CD4-positive, alpha-beta T cell (primary cell): ENCODE data around the gene LYST. TPM values are rescaled to one million over a fixed set of nuclear protein-coding genes. Genes with fewer than 3 reads are reported as not detected.

ENCODE experiments used
- ATAC-seq: fragments of 200-7000 bp; cut with Tn5 transposase; one replicate; pipeline ENCODE4 v1.10.0; 2022; ENCODE audit warnings: mild to moderate bottlenecking; ENCODE audit not compliant: poor library complexity
- CTCF ChIA-PET: fragments of 350-600 bp; sonication (Branson Sonifier 250); formaldehyde crosslinking; loops from one replicate; lab custom pipeline; 2021; ENCODE audit warnings: antibody characterized with exemption, inconsistent platforms; lab: Charles Lee
- POLR2A ChIA-PET: fragments of 350-600 bp; sonication (Branson Sonifier 250); formaldehyde crosslinking; loops from one replicate; lab custom pipeline; 2021; ENCODE audit warnings: antibody characterized with exemption, inconsistent platforms; lab: Charles Lee
- DNase-seq, 14 experiments: peaks; one replicate each; pipeline ENCODE4 v3.0.0-alpha.2; 2013 to 2020; ENCODE audit warnings: mixed read lengths in 2 of 14
- H3K27ac ChIP-seq, 2 donors: one replicate each; pipeline versions ENCODE4 v1.5.1 to v1.7.0; 2013; ENCODE audit warnings: low read length in 2 of 2, low read depth in 1 of 2, mild to moderate bottlenecking in 1 of 2
- H3K27me3 ChIP-seq, 2 experiments: 1 replicate in 1 of 2; 2 replicates in 1 of 2; pipeline versions ENCODE4 v1.6.1 to v1.7.0; 2013; ENCODE audit warnings: low read length in 2 of 2, control low read depth in 1 of 2, mild to moderate bottlenecking in 1 of 2, moderate library complexity in 1 of 2; ENCODE audit not compliant: insufficient read depth in 2 of 2, control insufficient read depth in 1 of 2
- H3K36me3 ChIP-seq: one replicate; pipeline ENCODE4 v1.6.1; 2013; ENCODE audit warnings: low read length, control low read depth; ENCODE audit not compliant: insufficient read depth
- H3K4me1 ChIP-seq: one replicate; pipeline ENCODE4 v1.6.1; 2013; ENCODE audit warnings: low read length, control low read depth; ENCODE audit not compliant: insufficient read depth
- H3K4me3 ChIP-seq: one replicate; pipeline ENCODE4 v1.5.1; 2013; ENCODE audit warnings: mild to moderate bottlenecking, low read length, moderate library complexity
- H3K9me3 ChIP-seq, 2 experiments: 1 replicate in 1 of 2; 2 replicates in 1 of 2; pipeline versions ENCODE4 v1.6.1 to v1.7.0; 2013; ENCODE audit warnings: low read length in 2 of 2, mild to moderate bottlenecking in 2 of 2, control low read depth in 1 of 2, moderate library complexity in 1 of 2; ENCODE audit not compliant: control insufficient read depth in 1 of 2, insufficient read depth in 1 of 2
- H3K27ac Mint-ChIP-seq: one replicate; pipeline ENCODE4 v1.8.0; 2020; ENCODE audit warnings: mixed read lengths
- H3K27me3 Mint-ChIP-seq: one replicate; pipeline ENCODE4 v1.8.0; 2021; ENCODE audit warnings: mixed read lengths
- H3K36me3 Mint-ChIP-seq: one replicate; pipeline ENCODE4 v1.8.0; 2021; ENCODE audit warnings: low read depth, mixed read lengths
- H3K4me1 Mint-ChIP-seq: one replicate; pipeline ENCODE4 v1.8.0; 2021; ENCODE audit warnings: low read depth, mixed read lengths
- H3K4me3 Mint-ChIP-seq: one replicate; pipeline ENCODE4 v1.8.0; 2020; ENCODE audit warnings: mild to moderate bottlenecking, mixed read lengths
- H3K9me3 Mint-ChIP-seq: one replicate; pipeline ENCODE4 v1.8.0; 2020; ENCODE audit warnings: mixed read lengths
- CTCF ChIP-seq: fragments of 200-600 bp; IDR thresholded peaks from one replicate; pipeline ENCODE4 v1.8.0; 2022; ENCODE audit warnings: antibody characterized with exemption, mild to moderate bottlenecking
- intact Hi-C, 2 experiments: fragments of 100-400 bp; cut with DNase I in 1 of 2; cut with micrococcal nuclease in 1 of 2; formaldehyde crosslinking; loops; one replicate each; pipeline versions ENCODE4 v1.15.1 to v1.9.0; 2023 to 2025; cut with DNase I, micrococcal nuclease
- total RNA-seq, 174 experiments: library from RNA in 2 of 174; stranded (reverse) in 2 of 174; gene quantifications; one replicate each; pipeline ENCODE4 v1.2.3 and lab custom pipeline; 2021 to 2026

LYST gene
- total RNA-seq, 2 experiments from 2014 or later, result 24.9 to 26.8 TPM

GRCh38 chr1:235859789-235860188 is 6.9 kb downstream of the LYST start:
- H3K4me3 Mint-ChIP-seq, result no peak overlapping the region
- no peak for ATAC-seq
- intact Hi-C loops, result loop anchor here (10.0 kb wide), 2 partner anchors 355 to 525 kb away; partner anchors contain the start of gene B3GALNT2 (in 1 of the 2)

GRCh38 chr1:235858766-235859165 is 7.9 kb downstream of the LYST start:
- Mint-ChIP-seq H3K27ac (no peak overlapping the region), H3K4me3 (no peak overlapping the region), H3K27me3 (no peaks in the 10 kb centered on the region), H3K4me1 (peaks cover 29% of the 10 kb centered on the region), H3K9me3 (no peaks in the 10 kb centered on the region), H3K36me3 (no peaks in the 10 kb centered on the region)
- H3K27ac ChIP-seq, result no peak overlapping the region
- no peaks in the 10 kb centered on the region for H3K9me3 ChIP-seq
- no peak overlapping the region for H3K4me3 ChIP-seq
- ATAC-seq, result no peak
- ChIA-PET CTCF (no interaction called here), POLR2A (interaction anchor here (1.2 kb wide), 1 partner anchor 8 kb away, joined by 7 read pairs; the partner anchor contains the start of gene LYST)
- no peaks in the 10 kb centered on the region for H3K27me3 ChIP-seq
- intact Hi-C loops, result no loop called here
- no peak for TF ChIP-seq CTCF
- no peak for DNase-seq
- no peaks in the 10 kb centered on the region for H3K36me3 ChIP-seq
- H3K4me1 ChIP-seq, result peaks cover 14% of the 10 kb centered on the region

More at GRCh38 chr1:235859789-235860188, 6.9 kb downstream of the LYST start:
- H3K27me3 Mint-ChIP-seq, result no peaks in the 10 kb centered on the region
- H3K9me3 Mint-ChIP-seq, result no peaks in the 10 kb centered on the region
- no peaks in the 10 kb centered on the region for H3K36me3 Mint-ChIP-seq
- H3K27ac ChIP-seq, result no peak overlapping the region
- H3K27ac Mint-ChIP-seq, result no peak overlapping the region
- H3K4me1 Mint-ChIP-seq, result peaks cover 30% of the 10 kb centered on the region
- no peaks in the 10 kb centered on the region for H3K36me3 ChIP-seq
- ChIA-PET POLR2A (interaction anchor here (1.1 kb wide), 1 partner anchor 13 kb away, joined by 3 read pairs; no protein-coding TSS in a partner anchor), CTCF (interaction anchor here (1.5 kb wide), 1 partner anchor 112 kb away, joined by 8 read pairs; no protein-coding TSS in a partner anchor)
- DNase-seq, result no peak
- peaks cover 23% of the 10 kb centered on the region for H3K4me1 ChIP-seq
- TF ChIP-seq CTCF, result no peak
- no peak overlapping the region for H3K4me3 ChIP-seq
- H3K9me3 ChIP-seq, result no peaks in the 10 kb centered on the region
- H3K27me3 ChIP-seq, result no peaks in the 10 kb centered on the region

GRCh38 chr1:235857756-235858155 is 8.9 kb downstream of the LYST start:
- H3K27ac Mint-ChIP-seq, result no peak overlapping the region
- H3K36me3 Mint-ChIP-seq, result no peaks in the 10 kb centered on the region
- no peaks in the 10 kb centered on the region for H3K27me3 Mint-ChIP-seq
- DNase-seq (no peak), ATAC-seq (no peak)
- Histone ChIP-seq H3K27me3 (no peaks in the 10 kb centered on the region), H3K36me3 (no peaks in the 10 kb centered on the region), H3K9me3 (no peaks in the 10 kb centered on the region), H3K4me3 (no peak overlapping the region), H3K4me1 (peaks cover 9% of the 10 kb centered on the region), H3K27ac (no peak overlapping the region)
- peaks cover 19% of the 10 kb centered on the region for H3K4me1 Mint-ChIP-seq
- no peak overlapping the region for H3K4me3 Mint-ChIP-seq
- TF ChIP-seq CTCF, result no peak
- intact Hi-C loops, result no loop called here
- no peaks in the 10 kb centered on the region for H3K9me3 Mint-ChIP-seq
- CTCF ChIA-PET, result interaction anchor here (1.7 to 2.0 kb wide), 2 partner anchors 14 to 114 kb away, joined by 6 to 7 read pairs; no protein-coding TSS in a partner anchor
- POLR2A ChIA-PET, result interaction anchor here (0.6 to 1.5 kb wide), 3 partner anchors 9 to 59 kb away, joined by 3 to 7 read pairs (median 5); partner anchors contain the start of gene LYST
